SK-N-SH (cell line): Measurements from ENCODE around the gene C20orf96. TPM values are rescaled to one million over a fixed set of nuclear protein-coding genes. Genes with fewer than 3 reads are reported as not detected.

Experiments
- CTCF ChIP-seq: fragments of 200-600 bp; sonication (generic); IDR thresholded peaks from 2 replicates; pipeline ENCODE4 v1.6.1; 2017; ENCODE audit warnings: antibody characterized with exemption, mild to moderate bottlenecking, moderate library complexity
- EZH2phosphoT487 ChIP-seq: fragments of 200-600 bp; sonication (generic); IDR thresholded peaks from 2 replicates; pipeline ENCODE4 v1.6.1; 2017; ENCODE audit warnings: low read depth, mixed run types, mild to moderate bottlenecking, antibody characterized with exemption, moderate library complexity, borderline replicate concordance
- FOXM1 ChIP-seq: IDR thresholded peaks from 2 replicates; pipeline ENCODE4 v1.4.0; 2012; ENCODE audit warnings: low read depth, mild to moderate bottlenecking
- IRF3 ChIP-seq: fragments of 150-350 bp; IDR thresholded peaks from 2 replicates; pipeline ENCODE4 v1.6.1; 2016; ENCODE audit warnings: mild to moderate bottlenecking, low read depth, low read length
- MAX ChIP-seq: IDR thresholded peaks from 2 replicates; pipeline ENCODE4 v1.4.0; 2012; ENCODE audit warnings: low read depth
- MEF2A ChIP-seq: IDR thresholded peaks from 2 replicates; pipeline ENCODE4 v1.4.0; 2012; ENCODE audit warnings: low read depth, borderline replicate concordance
- NRF1 ChIP-seq: IDR thresholded peaks from 2 replicates; pipeline ENCODE4 v1.6.1; 2012; ENCODE audit warnings: low read depth, mild to moderate bottlenecking, low read length
- PBX3 ChIP-seq: IDR thresholded peaks from 2 replicates; pipeline ENCODE4; 2012
- POLR2AphosphoS5 ChIP-seq: IDR thresholded peaks from 2 replicates; pipeline ENCODE4 v1.6.1; 2012; ENCODE audit warnings: low read depth, low read length
- RAD21 ChIP-seq: IDR thresholded peaks from 2 replicates; pipeline ENCODE4 v1.6.1; 2012; ENCODE audit warnings: mild to moderate bottlenecking, low read length
- RFX5 ChIP-seq: IDR thresholded peaks from 2 replicates; pipeline ENCODE4 v1.6.1; 2012; ENCODE audit warnings: mild to moderate bottlenecking, improper control_type of control experiment, low read length
- RXRA ChIP-seq: IDR thresholded peaks from 2 replicates; pipeline ENCODE4 v1.4.0; 2012; ENCODE audit warnings: low read depth, mild to moderate bottlenecking, borderline replicate concordance
- SMC3 ChIP-seq: IDR thresholded peaks from 2 replicates; pipeline ENCODE4 v1.6.1; 2012; ENCODE audit warnings: low read depth, low read length, improper control_type of control experiment
- USF2 ChIP-seq: fragments of 150-350 bp; IDR thresholded peaks from 2 replicates; pipeline ENCODE4 v1.6.1; 2017; ENCODE audit warnings: antibody characterized with exemption, low read length, low read depth, borderline replicate concordance
- ZBTB33 ChIP-seq: IDR thresholded peaks from 2 replicates; pipeline ENCODE4 v1.4.0; 2012; ENCODE audit warnings: low read depth, borderline replicate concordance
- polyA plus RNA-seq, 3 experiments: library from polyadenylated mRNA; depleted of rRNA; stranded (reverse); fragments of >200 nt; gene quantifications; 2 replicates each; pipeline ENCODE4 v1.2.3, GENCODE V29; 2012

C20orf96 gene
- polyA plus RNA-seq, 1 of the 3 experiments (the other 2 are of a cell fraction), result 16.6 TPM

GRCh38 chr20:266596-267562 is 23.7 kb downstream of the C20orf96 start (continued):
- TF ChIP-seq IRF3 (no peak), EZH2phosphoT487 (no peak), RFX5 (no peak), NRF1 (no peak), FOXM1 (no peak), MAX (peak; percentile 35; the same call in 1 of the 2 replicates), RAD21 (peak; percentile 86), MEF2A (no peak), USF2 (no peak), RXRA (no peak), ZBTB33 (no peak), PBX3 (peak; percentile 72), SMC3 (peak; percentile 81), POLR2AphosphoS5 (no peak), CTCF (peak; percentile 91)
